Measurements from ENCODE around the gene FAM20C. TPM values are rescaled to one million over a fixed set of nuclear protein-coding genes. Genes with fewer than 3 reads are reported as not detected.

Gene FAM20C
- total RNA-seq, 4 donors from 2014 or later: 9.6 to 35.3 (median 18.6) TPM

DNA sequence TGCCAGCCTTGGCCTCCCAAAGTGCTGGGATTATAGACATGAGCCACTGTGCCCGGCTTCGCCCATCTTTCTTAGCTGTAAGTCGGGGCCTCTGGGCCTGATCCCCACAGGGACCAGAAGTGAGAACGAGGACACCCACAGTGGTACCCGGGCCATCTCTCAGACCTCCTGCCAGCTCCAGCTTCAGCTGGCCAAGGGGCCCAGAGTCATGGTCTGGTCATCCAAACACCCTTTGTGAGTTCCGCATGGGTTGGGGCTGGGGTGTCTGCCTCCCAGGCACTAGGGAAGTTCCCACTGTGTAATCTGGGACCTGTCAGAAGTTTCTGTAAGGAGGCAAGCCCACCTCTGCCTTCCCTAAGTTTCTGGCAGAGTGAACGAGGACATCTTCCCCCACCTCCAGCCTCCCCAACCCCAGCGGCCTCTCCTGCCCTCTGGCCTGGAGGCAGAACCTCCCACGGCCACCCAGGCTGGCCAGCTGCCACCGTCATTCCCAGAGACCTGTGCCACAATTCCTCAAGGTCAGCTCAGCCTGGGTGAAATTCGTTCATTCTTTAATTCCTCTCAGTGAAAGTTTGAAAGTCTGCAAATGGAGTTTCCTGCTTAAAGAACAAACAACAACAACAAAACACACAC lies 78.1 kb downstream of the FAM20C start:
- in situ Hi-C loops (cut with MboI; ENCODE audit: low sequenced_read_pairs in 4 of 4) (no loop called here), intact Hi-C loops (cut with DNase I; ENCODE audit: low total_unique reads) (no loop called here)
- Histone ChIP-seq H3K27me3 (peaks cover 0 to 4% (median 0%) of the 10 kb centered on the region in 3 donors), H3K36me3 (no peaks in the 10 kb centered on the region), H3K4me1 (no peaks in the 10 kb centered on the region), H3K9me3 (no peaks in the 10 kb centered on the region), H3K4me3 (no peak overlapping the region), H3K27ac (no peak overlapping the region)
- no peak for TF ChIP-seq POLR2A (IDR thresholded peaks at IDR 0.05)
- TF ChIP-seq, protein P1, sequence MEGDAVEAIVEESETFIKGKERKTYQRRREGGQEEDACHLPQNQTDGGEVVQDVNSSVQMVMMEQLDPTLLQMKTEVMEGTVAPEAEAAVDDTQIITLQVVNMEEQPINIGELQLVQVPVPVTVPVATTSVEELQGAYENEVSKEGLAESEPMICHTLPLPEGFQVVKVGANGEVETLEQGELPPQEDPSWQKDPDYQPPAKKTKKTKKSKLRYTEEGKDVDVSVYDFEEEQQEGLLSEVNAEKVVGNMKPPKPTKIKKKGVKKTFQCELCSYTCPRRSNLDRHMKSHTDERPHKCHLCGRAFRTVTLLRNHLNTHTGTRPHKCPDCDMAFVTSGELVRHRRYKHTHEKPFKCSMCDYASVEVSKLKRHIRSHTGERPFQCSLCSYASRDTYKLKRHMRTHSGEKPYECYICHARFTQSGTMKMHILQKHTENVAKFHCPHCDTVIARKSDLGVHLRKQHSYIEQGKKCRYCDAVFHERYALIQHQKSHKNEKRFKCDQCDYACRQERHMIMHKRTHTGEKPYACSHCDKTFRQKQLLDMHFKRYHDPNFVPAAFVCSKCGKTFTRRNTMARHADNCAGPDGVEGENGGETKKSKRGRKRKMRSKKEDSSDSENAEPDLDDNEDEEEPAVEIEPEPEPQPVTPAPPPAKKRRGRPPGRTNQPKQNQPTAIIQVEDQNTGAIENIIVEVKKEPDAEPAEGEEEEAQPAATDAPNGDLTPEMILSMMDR (IDR thresholded peaks at IDR 0.05 in 4 of 5, conservative IDR thresholded peaks at IDR 0.05 in 1 of 5): no peak
- ATAC-seq (no peak), DNase-seq (no peak)

DNA sequence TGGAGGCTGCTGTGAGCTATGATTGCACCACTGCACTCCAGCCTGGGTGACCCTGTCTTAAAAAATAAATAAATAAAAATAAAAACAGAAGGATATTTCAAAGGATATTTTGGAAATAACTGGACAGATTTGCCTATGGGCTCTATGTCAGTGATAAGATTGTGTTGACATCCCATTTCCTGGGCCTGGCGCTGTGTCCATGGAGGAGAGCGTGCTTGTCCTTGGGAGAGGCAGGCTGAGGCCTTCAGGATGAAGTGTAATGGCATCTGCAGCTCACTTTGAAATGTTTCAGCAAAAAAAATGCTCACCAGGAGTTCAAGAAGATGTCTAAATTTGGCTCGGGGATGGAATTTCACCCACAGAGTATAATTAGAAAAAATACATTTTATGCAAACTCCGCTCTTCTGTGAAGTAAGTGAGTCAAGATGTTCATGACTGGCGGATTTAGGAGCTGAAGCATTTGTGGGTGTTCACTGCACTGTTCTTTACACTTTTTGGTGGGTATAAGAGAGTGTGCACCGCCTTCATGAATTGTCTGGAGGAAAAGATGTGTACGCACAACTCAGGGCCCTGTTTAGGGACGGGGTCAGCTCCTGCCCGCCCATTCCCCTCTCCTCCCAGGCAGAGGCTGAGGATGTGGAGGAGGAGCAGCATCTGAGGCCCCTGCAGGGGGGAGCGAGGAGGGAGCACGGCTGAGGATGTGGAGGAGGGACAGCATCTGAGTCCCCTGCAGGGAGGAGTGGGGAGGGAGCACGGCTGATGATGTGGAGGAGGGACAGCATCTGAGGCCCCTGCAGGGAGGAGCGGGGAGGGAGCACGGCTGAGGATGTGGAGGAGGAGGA lies 79.1 kb downstream of the FAM20C start:
- no peak for TF ChIP-seq POLR2A (IDR thresholded peaks at IDR 0.05)
- Histone ChIP-seq H3K9me3 (no peaks in the 10 kb centered on the region), H3K4me3 (no peak overlapping the region), H3K36me3 (no peaks in the 10 kb centered on the region), H3K27me3 (peaks cover 0 to 4% (median 0%) of the 10 kb centered on the region in 3 donors), H3K4me1 (no peaks in the 10 kb centered on the region), H3K27ac (no peak overlapping the region)
- ATAC-seq: no peak
- intact Hi-C loops (cut with DNase I; ENCODE audit: low total_unique reads): no loop called here
- in situ Hi-C loops (cut with MboI; ENCODE audit: low sequenced_read_pairs in 4 of 4): no loop called here
- DNase-seq: no peak

DNA sequence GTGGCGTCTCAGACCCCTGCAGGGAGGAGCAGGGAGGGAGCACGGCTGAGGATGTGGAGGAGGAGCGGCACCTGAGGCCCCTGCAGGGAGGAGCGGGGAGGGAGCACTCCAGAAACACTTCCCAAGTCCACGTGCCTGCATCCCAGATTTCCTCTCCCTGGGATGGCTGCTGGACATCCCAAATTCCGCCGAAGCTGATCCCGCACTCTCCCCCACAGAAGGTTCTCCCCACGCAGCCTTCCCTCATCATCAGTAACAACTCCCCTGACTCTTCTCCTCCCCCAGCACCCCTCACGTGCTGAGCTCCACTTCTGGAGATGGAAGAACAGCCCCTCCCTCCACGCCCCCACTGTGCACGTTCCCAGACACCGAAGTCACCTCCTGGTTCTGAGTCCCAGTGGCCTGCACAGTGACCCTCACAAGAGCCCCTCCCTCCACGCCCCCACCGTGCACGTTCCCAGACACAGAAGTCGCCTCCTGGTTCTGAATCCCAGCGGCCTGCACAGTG lies 79.8 kb downstream of the FAM20C start:
- TF ChIP-seq POLR2A (IDR thresholded peaks at IDR 0.05): no peak
- TF ChIP-seq, protein P1 (IDR thresholded peaks at IDR 0.05 in 4 of 5, conservative IDR thresholded peaks at IDR 0.05 in 1 of 5): no peak
- peaks cover 0 to 4% (median 0%) of the 10 kb centered on the region in 3 donors for H3K27me3 ChIP-seq
- H3K4me1 ChIP-seq: no peaks in the 10 kb centered on the region
- ATAC-seq: no peak
- H3K9me3 ChIP-seq: no peaks in the 10 kb centered on the region
- no peak overlapping the region for H3K4me3 ChIP-seq
- intact Hi-C loops (cut with DNase I; ENCODE audit: low total_unique reads): no loop called here
- H3K36me3 ChIP-seq: no peaks in the 10 kb centered on the region
- no peak for DNase-seq
- in situ Hi-C loops (cut with MboI; ENCODE audit: low sequenced_read_pairs in 4 of 4): no loop called here
- no peak overlapping the region for H3K27ac ChIP-seq

DNA sequence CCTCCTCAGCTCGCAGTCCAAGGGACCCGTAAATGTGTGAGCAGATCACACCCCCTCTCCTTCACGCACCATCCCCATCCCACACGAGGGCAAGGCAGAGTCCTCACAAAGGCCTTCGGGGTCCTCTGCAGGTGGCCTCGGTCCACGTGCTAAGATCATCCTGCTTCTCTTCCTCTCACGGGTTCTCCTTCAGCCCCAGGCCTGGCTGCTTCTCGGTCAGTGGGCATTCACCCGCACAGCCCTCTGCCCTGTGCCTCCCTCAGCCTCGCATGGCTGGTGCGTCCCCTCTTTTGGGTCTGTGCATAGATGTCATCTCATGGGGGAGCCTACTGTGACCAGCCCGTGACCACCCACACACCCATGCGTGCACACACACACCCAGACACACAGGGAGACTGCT lies 80.3 kb downstream of the FAM20C start:
- intact Hi-C loops (cut with DNase I; ENCODE audit: low total_unique reads): no loop called here

More for the DNA sequence above, 80.3 kb downstream of the FAM20C start:
- H3K4me1 ChIP-seq: no peaks in the 10 kb centered on the region
- no peak overlapping the region for H3K4me3 ChIP-seq
- in situ Hi-C loops (cut with MboI; ENCODE audit: low sequenced_read_pairs in 4 of 4): no loop called here
- DNase-seq: no peak
- H3K36me3 ChIP-seq: no peaks in the 10 kb centered on the region
- ATAC-seq: no peak
- no peak overlapping the region for H3K27ac ChIP-seq
- H3K9me3 ChIP-seq: no peaks in the 10 kb centered on the region
- TF ChIP-seq POLR2A (IDR thresholded peaks at IDR 0.05): no peak
- TF ChIP-seq, protein P1 (IDR thresholded peaks at IDR 0.05 in 4 of 5, conservative IDR thresholded peaks at IDR 0.05 in 1 of 5): no peak
- peaks cover 0 to 4% (median 0%) of the 10 kb centered on the region in 3 donors for H3K27me3 ChIP-seq

Measured in gastrocnemius medialis (tissue), 4 donors.